ENCODE measurements around the gene L2HGDH. TPM values are rescaled to one million over a fixed set of nuclear protein-coding genes. Genes with fewer than 3 reads are reported as not detected.
"Not testable (repeated sequence)": the region's sequence is repeated elsewhere in the genome, so short reads cannot be mapped to it uniquely, and the experiment has no call there.

The L2HGDH gene
- total RNA-seq, 1 donor from 2014 or later = 7.6 TPM

DNA sequence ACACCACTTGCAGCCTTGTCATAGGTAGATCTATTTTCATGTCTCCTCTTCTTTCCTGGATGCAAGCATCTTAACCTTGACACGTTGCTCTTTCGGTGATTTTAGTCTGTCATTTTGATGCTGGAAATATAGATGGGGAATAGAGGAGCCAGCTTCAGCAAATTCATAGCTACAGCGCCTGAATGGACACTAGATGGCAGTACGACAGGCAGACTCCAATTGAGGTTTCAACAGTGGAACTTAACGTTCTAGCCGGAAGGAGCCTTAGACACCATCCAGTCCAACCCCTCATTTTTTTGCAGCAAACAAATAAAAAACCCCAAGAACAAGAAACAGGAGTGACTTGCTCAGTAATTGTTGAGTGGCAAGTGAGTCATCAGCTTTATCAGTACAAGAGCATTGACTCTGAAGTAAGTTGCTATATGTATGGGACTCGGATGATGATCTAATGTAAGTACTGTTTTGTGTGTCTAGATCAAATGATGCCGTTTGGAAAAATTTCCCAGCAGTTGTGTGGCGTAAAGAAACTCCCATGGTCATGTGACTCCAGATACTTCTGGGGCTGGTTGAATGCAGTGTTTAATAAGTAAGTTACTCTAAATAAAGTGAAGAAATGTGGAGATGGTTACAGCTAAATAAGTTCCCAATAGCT, 9.1 kb upstream of the L2HGDH start:
- H3K9me3 Mint-ChIP-seq (ENCODE audit: unreplicated experiment) = no peaks in the 10 kb centered on the region
- H3K27ac Mint-ChIP-seq (ENCODE audit: unreplicated experiment) = no peak overlapping the region
- TF ChIP-seq, protein P1, sequence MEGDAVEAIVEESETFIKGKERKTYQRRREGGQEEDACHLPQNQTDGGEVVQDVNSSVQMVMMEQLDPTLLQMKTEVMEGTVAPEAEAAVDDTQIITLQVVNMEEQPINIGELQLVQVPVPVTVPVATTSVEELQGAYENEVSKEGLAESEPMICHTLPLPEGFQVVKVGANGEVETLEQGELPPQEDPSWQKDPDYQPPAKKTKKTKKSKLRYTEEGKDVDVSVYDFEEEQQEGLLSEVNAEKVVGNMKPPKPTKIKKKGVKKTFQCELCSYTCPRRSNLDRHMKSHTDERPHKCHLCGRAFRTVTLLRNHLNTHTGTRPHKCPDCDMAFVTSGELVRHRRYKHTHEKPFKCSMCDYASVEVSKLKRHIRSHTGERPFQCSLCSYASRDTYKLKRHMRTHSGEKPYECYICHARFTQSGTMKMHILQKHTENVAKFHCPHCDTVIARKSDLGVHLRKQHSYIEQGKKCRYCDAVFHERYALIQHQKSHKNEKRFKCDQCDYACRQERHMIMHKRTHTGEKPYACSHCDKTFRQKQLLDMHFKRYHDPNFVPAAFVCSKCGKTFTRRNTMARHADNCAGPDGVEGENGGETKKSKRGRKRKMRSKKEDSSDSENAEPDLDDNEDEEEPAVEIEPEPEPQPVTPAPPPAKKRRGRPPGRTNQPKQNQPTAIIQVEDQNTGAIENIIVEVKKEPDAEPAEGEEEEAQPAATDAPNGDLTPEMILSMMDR (IDR thresholded peaks at IDR 0.05; ENCODE audit: unreplicated experiment) = peak; percentile 54
- peaks cover 8% of the 10 kb centered on the region for H3K4me1 Mint-ChIP-seq (ENCODE audit: unreplicated experiment)
- no peaks in the 10 kb centered on the region for H3K27me3 Mint-ChIP-seq (ENCODE audit: unreplicated experiment)
- H3K4me3 Mint-ChIP-seq (ENCODE audit: unreplicated experiment) = no peak overlapping the region
- H3K36me3 Mint-ChIP-seq (ENCODE audit: low read depth, unreplicated experiment) = peaks cover 7% of the 10 kb centered on the region
- DNase-seq (ENCODE audit: low spot score) = peak; percentile 54

GRCh38 chr14:50320283-50320682, 8.3 kb upstream of the L2HGDH start:
- no peak overlapping the region for H3K27ac Mint-ChIP-seq (ENCODE audit: unreplicated experiment)
- peaks cover 8% of the 10 kb centered on the region for H3K4me1 Mint-ChIP-seq (ENCODE audit: unreplicated experiment)

DNA sequence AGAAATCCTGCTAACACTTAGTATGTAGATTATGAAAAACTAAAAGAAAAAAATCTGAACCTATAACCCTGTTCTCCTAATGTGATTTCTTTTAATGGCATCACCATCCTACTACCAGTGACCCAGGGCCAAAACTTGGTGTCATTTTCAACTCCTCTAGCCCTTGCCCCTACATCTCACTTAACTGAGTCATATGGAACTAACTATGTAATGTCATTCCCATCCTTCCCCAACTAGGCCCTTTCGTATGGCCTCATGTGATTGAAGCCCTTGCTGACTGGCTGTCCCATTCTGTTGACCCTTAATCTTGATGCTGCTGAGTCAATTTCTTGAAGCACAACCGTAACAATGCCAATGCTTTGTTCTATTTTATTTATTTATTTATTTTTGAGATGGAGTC, 7.7 kb upstream of the L2HGDH start:
- TF ChIP-seq, protein P1 (IDR thresholded peaks at IDR 0.05; ENCODE audit: unreplicated experiment) = no peak
- Mint-ChIP-seq H3K36me3 (ENCODE audit: low read depth, unreplicated experiment) (peaks cover 11% of the 10 kb centered on the region), H3K9me3 (ENCODE audit: unreplicated experiment) (no peaks in the 10 kb centered on the region), H3K4me1 (ENCODE audit: unreplicated experiment) (peaks cover 8% of the 10 kb centered on the region), H3K4me3 (ENCODE audit: unreplicated experiment) (no peak overlapping the region), H3K27me3 (ENCODE audit: unreplicated experiment) (no peaks in the 10 kb centered on the region), H3K27ac (ENCODE audit: unreplicated experiment) (no peak overlapping the region)
- no peak for DNase-seq (ENCODE audit: low spot score)

More at GRCh38 chr14:50320283-50320682, 8.3 kb upstream of the L2HGDH start:
- peaks cover 11% of the 10 kb centered on the region for H3K36me3 Mint-ChIP-seq (ENCODE audit: low read depth, unreplicated experiment)
- DNase-seq (ENCODE audit: low spot score) = no peak
- TF ChIP-seq, protein P1 (IDR thresholded peaks at IDR 0.05; ENCODE audit: unreplicated experiment) = no peak
- no peaks in the 10 kb centered on the region for H3K9me3 Mint-ChIP-seq (ENCODE audit: unreplicated experiment)
- H3K27me3 Mint-ChIP-seq (ENCODE audit: unreplicated experiment) = no peaks in the 10 kb centered on the region
- H3K4me3 Mint-ChIP-seq (ENCODE audit: unreplicated experiment) = no peak overlapping the region

DNA sequence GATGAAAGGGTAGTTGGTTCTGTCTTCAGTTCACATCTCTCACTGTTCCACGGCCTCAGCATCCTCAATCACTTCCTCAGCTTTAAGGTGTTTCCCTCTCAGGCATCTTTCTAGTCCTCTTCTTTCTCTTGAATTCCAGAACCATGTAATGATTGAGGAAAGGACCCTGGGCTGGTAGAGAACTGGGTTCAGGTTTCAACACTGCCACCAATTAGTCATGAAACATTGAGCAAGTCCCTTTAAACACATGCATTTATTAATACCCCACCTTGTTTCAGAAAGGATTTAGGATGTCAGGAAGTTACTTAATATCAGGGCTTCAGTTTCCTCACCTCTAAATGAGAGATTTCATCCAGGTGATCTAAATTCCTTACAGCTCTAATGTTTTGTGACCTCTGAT, 7.3 kb upstream of the L2HGDH start:
- Mint-ChIP-seq H3K27me3 (ENCODE audit: unreplicated experiment) (peaks cover under 1% of the 10 kb centered on the region), H3K27ac (ENCODE audit: unreplicated experiment) (no peak overlapping the region), H3K36me3 (ENCODE audit: low read depth, unreplicated experiment) (peaks cover 13% of the 10 kb centered on the region), H3K9me3 (ENCODE audit: unreplicated experiment) (no peaks in the 10 kb centered on the region), H3K4me3 (ENCODE audit: unreplicated experiment) (no peak overlapping the region), H3K4me1 (ENCODE audit: unreplicated experiment) (peaks cover 9% of the 10 kb centered on the region)
- TF ChIP-seq, protein P1 (IDR thresholded peaks at IDR 0.05; ENCODE audit: unreplicated experiment) = no peak
- DNase-seq (ENCODE audit: low spot score) = no peak

- Mint-ChIP-seq H3K27me3 (ENCODE audit: unreplicated experiment) (peaks cover 2% of the 10 kb centered on the region), H3K4me1 (ENCODE audit: unreplicated experiment) (peaks cover 10% of the 10 kb centered on the region), H3K27ac (ENCODE audit: unreplicated experiment) (no peak overlapping the region), H3K9me3 (ENCODE audit: unreplicated experiment) (no peaks in the 10 kb centered on the region), H3K4me3 (ENCODE audit: unreplicated experiment) (no peak overlapping the region), H3K36me3 (ENCODE audit: low read depth, unreplicated experiment) (peaks cover 9% of the 10 kb centered on the region)
- TF ChIP-seq, protein P1 (IDR thresholded peaks at IDR 0.05; ENCODE audit: unreplicated experiment) = peak; percentile 69
- no peak for DNase-seq (ENCODE audit: low spot score)
Observed at GRCh38 chr14:50318031-50318626, 6.1 kb upstream of the L2HGDH start.

DNA sequence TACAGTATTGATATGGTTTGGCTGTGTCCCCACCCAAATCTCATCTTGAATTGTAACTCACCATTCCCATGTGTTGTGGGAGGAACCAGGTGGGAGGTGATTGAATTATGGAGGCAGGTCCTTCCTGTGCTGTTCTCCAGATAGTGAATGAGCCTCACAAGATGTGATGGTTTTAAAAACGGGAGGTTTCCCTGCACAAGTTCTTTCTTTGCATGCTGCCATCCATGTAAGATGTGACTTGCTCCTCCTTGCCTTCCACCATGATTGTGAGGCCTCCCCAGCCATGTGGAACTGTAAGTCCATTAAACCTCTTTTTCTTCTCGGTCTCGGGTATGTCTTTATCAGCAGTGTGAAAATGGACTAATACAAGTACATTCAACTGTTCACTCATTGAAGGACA, 2.1 kb upstream of the L2HGDH start:
- not testable (repeated sequence) for H3K27me3 Mint-ChIP-seq (ENCODE audit: unreplicated experiment); DNase-seq (ENCODE audit: low spot score); H3K9me3 Mint-ChIP-seq (ENCODE audit: unreplicated experiment); H3K36me3 Mint-ChIP-seq (ENCODE audit: low read depth, unreplicated experiment); H3K27ac Mint-ChIP-seq (ENCODE audit: unreplicated experiment); H3K4me3 Mint-ChIP-seq (ENCODE audit: unreplicated experiment)
- peaks cover 21% of the 10 kb centered on the region for H3K4me1 Mint-ChIP-seq (ENCODE audit: unreplicated experiment)

Data from endothelial cell (in vitro differentiated cells).